Activated CD4-positive, alpha-beta T cell treated with anti-CD3 and anti-CD28 coated beads, Interleukin-2, amount 10 ng/mL, durations not matched to agents 24 days and 14 days (primary cell): ENCODE measurements around the gene MCF2L. TPM values are rescaled to one million over a fixed set of nuclear protein-coding genes. Genes with fewer than 3 reads are reported as not detected.

ENCODE experiments used
- DNase-seq: peaks from one replicate; pipeline ENCODE4 v3.0.0; 2022
- H3K27ac Mint-ChIP-seq: one replicate; pipeline ENCODE4 v1.8.0; 2022; ENCODE audit warnings: mild to moderate bottlenecking, mixed read lengths
- H3K27me3 Mint-ChIP-seq: one replicate; pipeline ENCODE4 v1.8.0; 2022; ENCODE audit warnings: mixed read lengths
- H3K36me3 Mint-ChIP-seq: one replicate; pipeline ENCODE4 v1.8.0; 2022; ENCODE audit warnings: low read depth, mild to moderate bottlenecking, mixed read lengths
- H3K4me1 Mint-ChIP-seq: one replicate; pipeline ENCODE4 v1.8.0; 2021; ENCODE audit warnings: mixed read lengths
- H3K4me3 Mint-ChIP-seq: one replicate; pipeline ENCODE4 v1.8.0; 2022; ENCODE audit warnings: mild to moderate bottlenecking, moderate library complexity, mixed read lengths
- H3K9me3 Mint-ChIP-seq: one replicate; pipeline ENCODE4 v1.8.0; 2021; ENCODE audit warnings: mixed read lengths
- intact Hi-C: fragments of 100-400 bp; cut with micrococcal nuclease; formaldehyde crosslinking; loops from one replicate; pipeline ENCODE4 v1.15.1; 2023
- total RNA-seq: library from RNA; stranded (reverse); gene quantifications from 2 replicates; pipeline ENCODE4 v1.2.3, GENCODE V29; 2022

The MCF2L gene
- total RNA-seq, 1 donor from 2014 or later = 0.09 TPM

DNA sequence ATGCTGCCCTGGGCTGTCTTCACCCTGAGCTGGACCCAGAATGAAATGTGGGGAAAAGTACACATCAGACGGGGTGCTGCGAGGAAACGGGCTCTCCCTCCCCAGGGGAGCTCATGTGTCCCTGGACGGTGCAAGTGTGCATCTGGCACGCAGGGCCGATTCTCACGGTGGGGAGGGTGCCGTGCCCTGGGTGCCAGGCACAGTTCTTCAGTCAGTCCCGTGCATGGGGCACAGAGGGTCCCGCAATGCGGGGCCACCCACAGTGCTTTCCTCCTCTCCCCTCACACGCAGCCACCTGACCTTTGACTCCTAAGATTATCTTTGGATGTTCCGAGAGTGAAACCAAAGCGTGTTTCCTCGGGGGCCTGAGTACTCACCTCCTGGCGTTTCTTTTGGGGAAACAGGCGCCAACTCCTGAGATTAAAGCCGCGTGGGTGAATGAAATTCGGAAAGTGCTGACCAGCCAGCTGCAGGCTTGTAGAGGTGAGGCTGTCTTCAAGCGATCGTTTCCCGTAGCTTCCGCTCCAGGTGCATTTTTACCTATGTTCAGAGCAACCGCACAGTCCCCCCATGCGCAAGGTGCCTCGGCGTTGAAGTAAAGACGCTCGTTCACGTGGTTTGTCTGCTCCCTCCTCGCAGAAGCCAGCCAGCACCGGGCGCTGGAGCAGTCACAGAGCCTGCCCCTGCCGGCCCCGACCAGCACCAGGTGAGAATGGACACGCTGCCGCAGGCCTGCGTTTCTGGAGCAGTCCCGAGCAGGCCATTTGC is 119.1 kb downstream of the MCF2L start:
- DNase-seq = no peak
- no peaks in the 10 kb centered on the region for H3K4me1 Mint-ChIP-seq
- no peaks in the 10 kb centered on the region for H3K27me3 Mint-ChIP-seq
- H3K27ac Mint-ChIP-seq = no peak overlapping the region
- H3K4me3 Mint-ChIP-seq = no peak overlapping the region
- no peaks in the 10 kb centered on the region for H3K9me3 Mint-ChIP-seq
- no peaks in the 10 kb centered on the region for H3K36me3 Mint-ChIP-seq
- intact Hi-C loops = no loop called here

DNA sequence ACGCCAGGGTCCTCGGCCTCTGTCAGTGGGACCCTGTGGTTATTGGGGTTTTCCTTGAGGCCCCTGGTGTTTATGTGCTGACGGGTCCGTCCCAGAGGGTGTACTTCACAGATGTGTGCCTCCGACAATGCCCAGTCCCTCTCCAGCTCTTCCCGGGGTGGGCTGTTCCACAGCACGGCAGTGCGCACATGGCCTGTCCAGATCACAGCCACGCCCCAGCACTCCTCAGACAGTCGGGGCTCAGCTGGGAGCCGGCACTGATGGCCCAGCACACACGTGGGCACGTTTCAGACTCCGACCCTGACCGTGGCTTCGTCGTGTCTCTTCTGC is 119.6 kb downstream of the MCF2L start:
- H3K36me3 Mint-ChIP-seq = no peaks in the 10 kb centered on the region
- no peak overlapping the region for H3K27ac Mint-ChIP-seq
- intact Hi-C loops = no loop called here
- DNase-seq = no peak
- no peaks in the 10 kb centered on the region for H3K9me3 Mint-ChIP-seq
- no peaks in the 10 kb centered on the region for H3K4me1 Mint-ChIP-seq
- no peak overlapping the region for H3K4me3 Mint-ChIP-seq
- H3K27me3 Mint-ChIP-seq = no peaks in the 10 kb centered on the region

DNA sequence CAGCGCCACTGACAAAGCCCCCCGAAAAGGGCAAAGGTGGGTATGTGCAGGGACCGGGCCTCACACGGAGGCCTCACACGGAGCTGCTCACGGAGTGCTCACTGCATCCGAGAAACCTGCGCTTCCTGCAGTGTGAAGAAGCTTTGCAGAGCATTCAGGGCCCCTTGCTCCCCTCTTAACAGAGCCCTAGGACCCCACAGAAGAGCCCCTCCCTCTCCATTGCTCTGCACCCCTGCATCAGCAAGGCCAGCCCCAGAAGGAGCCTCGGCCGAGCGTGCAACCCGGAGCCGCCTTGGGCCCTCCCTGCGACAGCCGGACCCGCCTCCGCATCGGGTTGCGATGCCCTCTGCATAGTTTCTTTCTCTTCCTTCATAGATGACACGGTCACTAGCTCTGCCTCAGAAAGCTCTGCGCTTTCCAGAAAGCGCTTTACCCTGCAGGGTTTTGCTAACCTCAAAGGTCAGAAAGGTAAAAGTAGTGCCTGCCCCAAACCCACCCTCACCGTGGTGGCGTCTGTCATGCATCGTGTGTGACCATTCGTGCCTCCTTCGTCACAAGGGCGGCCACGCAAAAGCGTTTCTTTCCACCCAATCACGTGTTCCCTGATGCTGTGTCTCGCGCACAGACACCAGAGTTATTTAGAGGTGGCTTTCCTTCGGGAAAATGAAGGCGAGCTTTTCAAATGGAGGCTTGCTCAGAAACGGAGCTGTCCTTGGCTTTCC is 120.8 kb downstream of the MCF2L start:
- no peaks in the 10 kb centered on the region for H3K36me3 Mint-ChIP-seq
- H3K27me3 Mint-ChIP-seq = no peaks in the 10 kb centered on the region
- no peaks in the 10 kb centered on the region for H3K4me1 Mint-ChIP-seq
- H3K27ac Mint-ChIP-seq = no peak overlapping the region
- DNase-seq = no peak
- intact Hi-C loops = no loop called here
- H3K9me3 Mint-ChIP-seq = no peaks in the 10 kb centered on the region
- no peak overlapping the region for H3K4me3 Mint-ChIP-seq

DNA sequence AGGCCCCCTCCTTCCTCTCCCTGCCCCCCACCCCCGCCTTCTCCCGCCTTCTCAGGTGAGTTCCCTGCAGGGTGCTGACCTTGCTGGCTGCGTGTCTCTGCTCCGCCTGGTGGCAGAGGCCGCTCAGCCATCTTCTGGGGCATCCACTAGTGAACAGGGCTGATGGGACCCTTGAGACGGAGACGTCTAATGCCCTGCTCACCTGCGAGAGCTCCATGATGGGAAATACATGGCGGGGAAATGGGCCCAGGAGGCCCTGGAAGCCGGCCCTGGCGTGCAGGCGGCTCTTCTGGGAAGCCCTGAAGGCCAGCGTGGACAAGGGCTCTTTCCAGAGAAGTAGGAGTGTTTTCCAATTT is 121.4 kb downstream of the MCF2L start:
- intact Hi-C loops = no loop called here
- Mint-ChIP-seq H3K4me1 (no peaks in the 10 kb centered on the region), H3K9me3 (no peaks in the 10 kb centered on the region), H3K36me3 (no peaks in the 10 kb centered on the region), H3K27me3 (no peaks in the 10 kb centered on the region), H3K4me3 (no peak overlapping the region), H3K27ac (no peak overlapping the region)
- DNase-seq = no peak

DNA sequence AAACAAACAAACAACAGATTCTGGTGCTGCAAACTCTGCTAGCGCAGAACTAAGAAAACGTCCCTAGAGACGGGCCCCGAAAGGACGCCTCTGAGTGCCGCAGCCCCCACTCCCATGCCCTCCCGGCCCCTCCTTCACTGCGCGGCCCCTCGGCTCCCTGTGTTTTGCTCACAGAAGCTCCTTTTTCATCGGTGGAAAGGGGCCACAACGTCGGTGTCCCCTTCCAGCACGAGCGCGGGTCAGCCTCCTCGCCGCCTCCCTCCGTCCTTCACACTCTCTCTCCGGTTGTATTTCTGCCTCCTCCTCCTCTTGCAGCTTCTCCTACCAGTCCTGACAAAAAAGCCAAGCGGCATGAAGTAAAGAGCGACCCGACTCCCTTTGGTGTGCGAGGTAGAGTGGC is 121.8 kb downstream of the MCF2L start:
- Mint-ChIP-seq H3K27ac (no peak overlapping the region), H3K36me3 (no peaks in the 10 kb centered on the region), H3K4me3 (no peak overlapping the region), H3K4me1 (no peaks in the 10 kb centered on the region), H3K9me3 (no peaks in the 10 kb centered on the region), H3K27me3 (no peaks in the 10 kb centered on the region)
- intact Hi-C loops = no loop called here
- no peak for DNase-seq

- Mint-ChIP-seq H3K4me1 (no peaks in the 10 kb centered on the region), H3K36me3 (no peaks in the 10 kb centered on the region), H3K27ac (no peak overlapping the region), H3K27me3 (no peaks in the 10 kb centered on the region), H3K4me3 (no peak overlapping the region), H3K9me3 (no peaks in the 10 kb centered on the region)
- no peak for DNase-seq
- intact Hi-C loops = no loop called here
Observed at GRCh38 chr13:113091211-113091771, 122.3 kb downstream of the MCF2L start.

- no peaks in the 10 kb centered on the region for H3K36me3 Mint-ChIP-seq
- H3K4me1 Mint-ChIP-seq = no peaks in the 10 kb centered on the region
- no peak overlapping the region for H3K4me3 Mint-ChIP-seq
- H3K27me3 Mint-ChIP-seq = no peaks in the 10 kb centered on the region
- DNase-seq = no peak
- intact Hi-C loops = no loop called here
- H3K9me3 Mint-ChIP-seq = no peaks in the 10 kb centered on the region
- H3K27ac Mint-ChIP-seq = no peak overlapping the region
Observed at GRCh38 chr13:113091891-113092775, 123.1 kb downstream of the MCF2L start.

GRCh38 chr13:113092776-113093579 is 124.0 kb downstream of the MCF2L start:
- Mint-ChIP-seq H3K4me3 (no peak overlapping the region), H3K36me3 (no peaks in the 10 kb centered on the region), H3K9me3 (no peaks in the 10 kb centered on the region), H3K27ac (no peak overlapping the region), H3K4me1 (no peaks in the 10 kb centered on the region), H3K27me3 (no peaks in the 10 kb centered on the region)
- no peak for DNase-seq
- intact Hi-C loops = no loop called here

- intact Hi-C loops = no loop called here
- DNase-seq = no peak
- Mint-ChIP-seq H3K27ac (no peak overlapping the region), H3K4me1 (no peaks in the 10 kb centered on the region), H3K36me3 (no peaks in the 10 kb centered on the region), H3K27me3 (no peaks in the 10 kb centered on the region), H3K9me3 (no peaks in the 10 kb centered on the region), H3K4me3 (no peak overlapping the region)
Observed at GRCh38 chr13:113093580-113094409, 124.8 kb downstream of the MCF2L start.

DNA sequence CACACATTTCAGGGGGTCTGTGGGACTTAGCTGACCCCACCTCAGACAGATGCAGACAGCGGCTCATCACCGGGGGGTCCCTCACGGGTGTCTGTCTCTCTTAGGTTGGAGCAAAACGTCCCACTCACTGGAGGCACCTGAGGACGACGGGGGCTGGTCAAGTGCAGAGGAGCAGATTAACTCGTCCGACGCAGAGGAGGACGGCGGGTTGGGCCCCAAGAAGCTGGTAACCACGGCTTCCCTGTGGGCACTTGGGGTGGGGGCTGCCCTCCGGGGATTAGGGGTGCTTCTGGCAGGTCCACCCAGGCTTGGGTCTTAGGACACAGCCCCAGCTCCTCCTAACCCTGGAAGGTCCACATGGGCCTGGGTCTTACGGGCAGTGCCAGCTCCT is 125.4 kb downstream of the MCF2L start:
- Mint-ChIP-seq H3K9me3 (no peaks in the 10 kb centered on the region), H3K36me3 (no peaks in the 10 kb centered on the region), H3K4me3 (no peak overlapping the region), H3K27me3 (no peaks in the 10 kb centered on the region), H3K4me1 (no peaks in the 10 kb centered on the region), H3K27ac (no peak overlapping the region)
- intact Hi-C loops = no loop called here
- no peak for DNase-seq

DNA sequence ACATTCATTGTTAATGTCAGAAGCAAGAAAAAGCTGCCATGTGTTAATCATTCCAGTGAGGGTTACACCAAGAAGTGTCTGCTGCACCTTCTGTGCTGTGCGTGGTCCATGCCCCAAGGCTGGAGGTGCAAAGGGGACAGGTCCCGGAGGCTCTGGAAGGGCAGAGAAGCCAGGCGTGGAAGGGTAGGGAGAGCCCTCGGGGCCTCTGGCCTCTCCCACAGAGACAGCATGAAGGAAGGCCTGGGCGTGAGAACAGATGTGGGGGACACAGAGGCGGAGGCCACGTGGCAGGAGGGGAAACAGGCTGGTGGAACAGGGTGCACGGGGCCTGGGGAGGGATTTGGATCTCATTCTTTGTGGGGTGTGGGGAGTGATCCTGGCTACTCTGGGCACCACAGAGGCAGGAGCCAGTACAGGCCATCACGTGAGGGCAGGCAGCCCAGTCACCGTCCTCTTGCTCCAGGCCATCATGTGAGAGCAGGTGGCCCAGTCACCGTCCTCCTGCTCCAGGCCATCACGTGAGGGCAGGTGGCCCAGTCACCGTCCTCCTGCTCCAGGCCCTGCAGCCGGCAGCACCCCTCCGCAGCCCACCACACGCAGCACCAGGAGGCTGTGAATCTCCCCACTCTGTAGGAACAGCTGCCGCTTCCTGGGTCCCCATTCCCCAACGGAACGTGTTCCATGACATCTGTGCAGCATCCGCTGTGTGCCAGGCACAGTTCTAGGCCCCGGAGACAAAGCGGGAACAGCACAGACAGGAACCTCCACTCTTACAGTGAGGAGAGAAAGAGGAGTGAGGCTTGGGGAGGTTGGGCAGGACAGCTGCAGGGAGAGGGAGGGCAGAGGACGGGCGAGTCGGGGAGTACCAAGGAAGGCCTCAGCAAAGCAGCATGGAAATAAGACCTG is 126.4 kb downstream of the MCF2L start:
- Mint-ChIP-seq H3K4me1 (no peaks in the 10 kb centered on the region), H3K27ac (no peak overlapping the region), H3K36me3 (no peaks in the 10 kb centered on the region), H3K4me3 (no peak overlapping the region), H3K9me3 (no peaks in the 10 kb centered on the region), H3K27me3 (no peaks in the 10 kb centered on the region)
- intact Hi-C loops = no loop called here
- DNase-seq = no peak

DNA sequence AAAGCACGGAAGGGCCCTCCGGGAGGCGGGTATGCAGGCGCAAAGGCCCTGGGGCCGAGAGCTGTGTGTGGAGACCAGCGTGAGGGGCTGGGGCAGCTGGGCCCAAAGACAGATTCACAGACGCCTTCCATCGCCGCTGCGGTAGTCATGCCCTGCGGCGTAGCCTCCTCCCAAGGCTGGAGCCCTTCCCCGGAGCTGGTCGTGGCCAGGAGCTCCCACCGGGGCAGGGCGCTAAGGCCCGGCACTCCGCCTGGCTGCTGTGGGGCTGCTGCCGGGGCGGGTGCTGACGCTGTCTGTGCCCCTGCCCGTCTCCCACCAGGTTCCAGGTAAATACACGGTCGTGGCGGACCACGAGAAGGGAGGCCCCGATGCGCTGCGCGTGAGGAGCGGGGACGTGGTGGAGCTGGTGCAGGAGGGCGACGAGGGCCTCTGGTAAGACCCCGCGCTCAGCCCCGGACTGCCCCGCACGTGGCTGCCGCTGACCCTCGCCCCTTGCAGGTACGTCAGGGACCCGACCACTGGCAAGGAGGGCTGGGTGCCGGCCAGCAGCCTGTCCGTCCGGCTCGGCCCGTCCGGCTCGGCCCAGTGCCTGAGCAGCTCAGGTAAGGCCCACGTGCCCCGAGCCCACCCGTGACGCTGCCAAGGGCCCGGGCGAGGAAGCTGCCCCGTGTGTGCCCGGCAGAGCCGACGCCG is 127.2 kb downstream of the MCF2L start:
- no peaks in the 10 kb centered on the region for H3K4me1 Mint-ChIP-seq
- no peaks in the 10 kb centered on the region for H3K27me3 Mint-ChIP-seq
- H3K4me3 Mint-ChIP-seq = no peak overlapping the region
- no peaks in the 10 kb centered on the region for H3K9me3 Mint-ChIP-seq
- intact Hi-C loops = no loop called here
- no peaks in the 10 kb centered on the region for H3K36me3 Mint-ChIP-seq
- DNase-seq = no peak
- no peak overlapping the region for H3K27ac Mint-ChIP-seq
